Stimulated activated CD4-positive, alpha-beta T cell treated with anti-CD3 and anti-CD28 coated beads, Interleukin-1b, Interleukin-23, amount 100 ng/mL, for 24 hours (primary cell): ENCODE measurements around the gene SIL1.
"Not testable (repeated sequence)": the region's sequence is repeated elsewhere in the genome, so short reads cannot be mapped to it uniquely, and the experiment has no call there.

Experiments
- DNase-seq, 4 experiments: peaks; one replicate each; pipeline ENCODE4 v3.0.0-alpha.2; 2020; ENCODE audit warnings: low read depth in 4 of 4, low spot score in 1 of 4

The SIL1 gene

GRCh38 chr5:139038613-139039305 lies 159.4 kb downstream of the SIL1 start:
- no peak for DNase-seq

- no peak for DNase-seq
Measured at GRCh38 chr5:139037732-139038131, 160.4 kb downstream of the SIL1 start.

- DNase-seq: not testable (repeated sequence)
Measured at GRCh38 chr5:139036332-139036731, 161.8 kb downstream of the SIL1 start.

GRCh38 chr5:139027150-139027549 lies 171.0 kb downstream of the SIL1 start:
- no peak for DNase-seq

- no peak for DNase-seq
Measured at GRCh38 chr5:139025651-139026050, 172.5 kb downstream of the SIL1 start.

GRCh38 chr5:139023286-139023685 lies 174.9 kb downstream of the SIL1 start:
- no peak for DNase-seq

GRCh38 chr5:139022528-139022927 lies 175.6 kb downstream of the SIL1 start:
- DNase-seq: no peak

- no peak for DNase-seq
Measured at GRCh38 chr5:139021346-139021745, 176.8 kb downstream of the SIL1 start.

GRCh38 chr5:139019880-139020279 lies 178.3 kb downstream of the SIL1 start:
- DNase-seq: no peak

- DNase-seq: no peak
Measured at GRCh38 chr5:139019211-139019610, 179.0 kb downstream of the SIL1 start.

GRCh38 chr5:139017624-139018023 lies 180.5 kb downstream of the SIL1 start:
- DNase-seq: no peak

GRCh38 chr5:139016186-139016585 lies 182.0 kb downstream of the SIL1 start:
- no peak for DNase-seq

- no peak for DNase-seq
Measured at GRCh38 chr5:139014726-139015125, 183.4 kb downstream of the SIL1 start.

GRCh38 chr5:139012176-139012575 lies 186.0 kb downstream of the SIL1 start:
- no peak for DNase-seq

GRCh38 chr5:139011156-139011555 lies 187.0 kb downstream of the SIL1 start:
- DNase-seq: not testable (repeated sequence)

GRCh38 chr5:139004374-139005307 lies 193.5 kb downstream of the SIL1 start:
- no peak for DNase-seq

GRCh38 chr5:138999674-139000073 lies 198.5 kb downstream of the SIL1 start:
- DNase-seq: no peak

GRCh38 chr5:138998521-138998920 lies 199.6 kb downstream of the SIL1 start:
- DNase-seq: no peak

- no peak for DNase-seq
Measured at GRCh38 chr5:138996120-138996519, 202.0 kb downstream of the SIL1 start.

GRCh38 chr5:138990986-138991590 lies 207.1 kb downstream of the SIL1 start:
- DNase-seq: no peak

GRCh38 chr5:138989720-138990119 lies 208.4 kb downstream of the SIL1 start:
- no peak for DNase-seq
